Measurements from ENCODE around the gene CFAP73.
"Not testable (repeated sequence)": the region's sequence is repeated elsewhere in the genome, so short reads cannot be mapped to it uniquely, and the experiment has no call there.

The CFAP73 gene

GRCh38 chr12:113120670-113121370, 28.7 kb upstream of the CFAP73 start:
- no peak for DNase-seq

- DNase-seq: no peak
Measured at GRCh38 chr12:113127791-113128199, 21.7 kb upstream of the CFAP73 start.

GRCh38 chr12:113128802-113129663, 20.5 kb upstream of the CFAP73 start:
- DNase-seq: no peak

GRCh38 chr12:113129664-113130456, 19.7 kb upstream of the CFAP73 start:
- no peak for DNase-seq

- no peak for DNase-seq
Measured at GRCh38 chr12:113130457-113131135, 18.9 kb upstream of the CFAP73 start.

DNA sequence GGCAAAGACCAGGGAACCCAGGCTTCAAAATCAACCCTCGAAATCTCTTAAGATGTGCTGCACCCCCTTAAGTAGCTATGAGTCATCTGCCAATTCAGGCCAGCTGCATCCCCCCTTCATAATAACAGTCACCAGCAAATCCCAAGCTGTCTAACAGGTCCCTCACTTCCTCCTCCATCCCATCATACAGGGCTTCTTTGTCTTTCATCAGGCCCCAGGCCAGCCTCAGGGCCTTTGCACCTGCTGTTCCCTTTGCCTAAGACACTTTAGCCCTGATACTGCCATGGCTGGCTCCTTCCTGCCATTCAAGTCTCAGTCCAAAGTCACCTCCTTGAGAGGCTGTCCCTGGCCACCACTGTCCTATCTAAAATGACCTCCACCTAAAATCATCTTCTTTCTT, 18.0 kb upstream of the CFAP73 start:
- DNase-seq: no peak

GRCh38 chr12:113133036-113133435, 16.5 kb upstream of the CFAP73 start:
- DNase-seq: no peak

- DNase-seq: no peak
Measured at GRCh38 chr12:113133666-113134065, 15.9 kb upstream of the CFAP73 start.

GRCh38 chr12:113134071-113134470, 15.5 kb upstream of the CFAP73 start:
- DNase-seq: no peak

DNA sequence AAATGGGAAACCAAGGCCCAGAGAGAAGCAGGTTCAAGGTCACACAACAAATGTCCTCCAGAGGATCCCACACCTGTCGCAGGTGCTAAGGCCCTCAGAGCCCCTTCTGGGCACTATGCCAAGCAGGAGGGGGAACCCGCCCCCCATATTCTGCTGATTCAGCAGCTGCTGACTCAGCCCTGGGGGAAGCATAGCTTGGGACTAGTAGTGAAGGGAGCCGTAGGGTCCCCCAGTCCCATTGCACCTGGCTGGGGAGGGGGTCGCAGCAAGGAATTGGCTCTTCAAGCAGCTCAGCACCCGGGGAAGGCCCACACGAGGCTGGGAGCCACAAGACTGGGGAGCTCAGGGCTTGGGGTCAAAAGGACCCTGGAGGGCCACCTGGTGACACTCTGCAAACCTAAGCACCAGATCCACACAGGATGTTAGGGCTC, 15.0 kb upstream of the CFAP73 start:
- DNase-seq: no peak

GRCh38 chr12:113135178-113136127, 14.1 kb upstream of the CFAP73 start, which contains the start of gene RASAL1:
Gene RASAL1, minus strand, starts transcription at chr12:113135761. Its CDS starts 299 bp downstream, at chr12:113135462.
- no peak for DNase-seq

DNA sequence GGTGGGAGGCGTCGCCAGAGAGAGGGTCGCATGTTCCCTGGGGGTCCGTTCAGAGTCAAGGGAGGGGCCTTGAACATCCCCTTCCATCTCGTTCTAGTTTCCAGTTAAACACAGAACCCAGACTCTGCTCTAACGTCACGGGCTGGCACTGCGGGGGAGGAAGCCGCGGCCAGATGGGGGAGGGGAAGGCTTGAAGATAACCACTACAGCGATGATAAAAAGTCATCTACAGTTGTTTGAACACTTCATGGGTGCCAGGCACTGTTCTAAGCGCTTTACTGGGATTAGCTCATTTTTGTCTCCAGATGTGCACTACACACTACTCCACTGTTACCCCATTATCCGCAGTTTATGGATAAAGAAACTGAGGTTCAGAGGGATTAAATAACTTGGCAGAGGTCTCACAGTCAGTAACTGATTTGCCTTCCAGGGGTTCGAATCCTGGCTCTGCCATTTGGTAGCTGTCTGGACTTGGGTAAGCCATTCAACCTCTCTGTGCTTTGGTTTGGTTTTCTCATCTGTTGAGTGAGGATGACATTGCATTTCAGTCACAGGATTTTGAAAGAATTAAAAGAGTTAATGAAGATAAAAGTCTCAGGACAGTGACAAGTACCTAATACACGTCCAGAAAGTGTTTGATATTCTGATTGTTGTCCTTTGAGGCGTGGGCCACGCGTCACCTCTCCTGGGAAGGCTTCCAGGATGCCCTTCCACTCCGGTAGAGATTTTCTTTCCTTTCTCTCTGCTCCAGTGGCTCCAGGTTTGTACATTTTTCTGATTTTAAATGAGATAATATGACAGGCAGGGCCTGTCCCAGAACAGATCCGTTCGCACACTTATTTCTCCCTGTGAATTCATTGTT, 13.2 kb upstream of the CFAP73 start:
- no peak for DNase-seq

GRCh38 chr12:113136990-113137511, 12.5 kb upstream of the CFAP73 start:
- no peak for DNase-seq

- no peak for DNase-seq
Measured at GRCh38 chr12:113137861-113138783, 11.4 kb upstream of the CFAP73 start.

DNA sequence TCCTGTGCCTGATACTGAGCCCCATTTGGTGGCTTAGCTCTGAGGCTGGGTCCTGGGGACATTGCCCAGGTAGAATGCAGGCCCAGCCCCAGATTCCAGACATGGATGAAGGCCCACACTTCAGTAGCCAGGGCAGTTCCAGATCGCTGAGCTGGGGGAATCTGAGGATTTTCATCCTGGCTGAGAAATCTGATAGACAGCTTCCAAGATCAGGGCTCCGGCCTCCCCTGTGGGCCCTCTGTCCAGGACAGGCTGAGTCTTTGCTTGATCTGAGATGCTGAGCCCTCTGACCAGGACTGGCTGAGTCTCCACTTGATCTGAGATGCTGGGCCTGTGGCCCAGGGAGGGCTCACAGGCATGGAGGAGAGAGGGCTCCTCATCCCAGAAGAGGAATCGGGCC, 10.7 kb upstream of the CFAP73 start:
- DNase-seq: no peak

DNA sequence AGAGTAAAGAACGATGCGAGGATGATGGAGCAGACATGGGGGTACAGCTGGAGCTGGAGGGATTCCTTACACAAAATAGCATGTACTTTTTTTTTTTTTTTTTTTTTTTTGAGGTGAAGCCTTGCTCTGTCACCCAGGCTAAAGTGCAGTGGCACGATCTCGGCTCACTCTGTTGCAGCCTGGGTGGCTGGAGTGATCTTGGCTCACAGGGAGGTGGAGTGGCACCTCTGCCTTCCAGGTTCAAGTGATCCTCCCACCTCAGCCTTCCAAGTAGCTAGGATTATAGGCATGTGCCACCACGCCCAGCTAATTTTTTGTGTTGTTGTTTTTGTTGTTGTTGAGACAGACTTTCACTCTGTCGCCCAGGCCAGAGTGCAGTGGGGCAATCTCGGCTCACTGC, 8.8 kb upstream of the CFAP73 start:
- DNase-seq: no peak

DNA sequence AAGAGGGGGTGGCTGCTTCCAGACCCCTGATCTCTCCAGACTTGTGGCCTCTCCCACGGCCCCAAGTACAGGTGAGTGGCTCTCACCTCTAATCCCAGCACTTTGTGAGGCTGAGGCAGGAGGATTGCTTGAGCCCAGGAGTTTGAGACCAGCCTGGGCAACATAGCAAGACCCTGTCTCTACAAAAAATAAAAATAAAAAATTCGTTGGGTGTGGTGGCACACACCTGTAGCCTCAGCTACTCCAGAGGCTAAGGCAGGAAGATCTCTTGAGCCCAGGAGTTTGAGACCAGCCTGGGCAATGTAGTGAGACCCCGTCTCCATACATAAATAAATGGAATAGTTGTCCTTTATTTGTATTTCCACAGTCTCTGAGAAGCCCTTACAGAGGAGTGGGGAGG, 7.8 kb upstream of the CFAP73 start:
- not testable (repeated sequence) for DNase-seq

- no peak for DNase-seq
Measured at GRCh38 chr12:113142173-113142885, 7.2 kb upstream of the CFAP73 start.
